Hindlimb muscle (tissue), 1 donor: ENCODE measurements around the gene BHLHE40. TPM values are rescaled to one million over a fixed set of nuclear protein-coding genes. Genes with fewer than 3 reads are reported as not detected.
"Not testable (repeated sequence)": the region's sequence is repeated elsewhere in the genome, so short reads cannot be mapped to it uniquely, and the experiment has no call there.

ENCODE experiments used
- DNase-seq: peaks from one replicate; pipeline ENCODE4 v3.0.0-alpha.2; 2013
- polyA plus RNA-seq: library from polyadenylated mRNA; unstranded; fragments of 120-200 nt; gene quantifications from one replicate; pipeline ENCODE4 v1.2.1, GENCODE V29; 2013; ENCODE audit not compliant: insufficient read length

Gene BHLHE40
- polyA plus RNA-seq, 1 donor: 29.5 TPM

DNA sequence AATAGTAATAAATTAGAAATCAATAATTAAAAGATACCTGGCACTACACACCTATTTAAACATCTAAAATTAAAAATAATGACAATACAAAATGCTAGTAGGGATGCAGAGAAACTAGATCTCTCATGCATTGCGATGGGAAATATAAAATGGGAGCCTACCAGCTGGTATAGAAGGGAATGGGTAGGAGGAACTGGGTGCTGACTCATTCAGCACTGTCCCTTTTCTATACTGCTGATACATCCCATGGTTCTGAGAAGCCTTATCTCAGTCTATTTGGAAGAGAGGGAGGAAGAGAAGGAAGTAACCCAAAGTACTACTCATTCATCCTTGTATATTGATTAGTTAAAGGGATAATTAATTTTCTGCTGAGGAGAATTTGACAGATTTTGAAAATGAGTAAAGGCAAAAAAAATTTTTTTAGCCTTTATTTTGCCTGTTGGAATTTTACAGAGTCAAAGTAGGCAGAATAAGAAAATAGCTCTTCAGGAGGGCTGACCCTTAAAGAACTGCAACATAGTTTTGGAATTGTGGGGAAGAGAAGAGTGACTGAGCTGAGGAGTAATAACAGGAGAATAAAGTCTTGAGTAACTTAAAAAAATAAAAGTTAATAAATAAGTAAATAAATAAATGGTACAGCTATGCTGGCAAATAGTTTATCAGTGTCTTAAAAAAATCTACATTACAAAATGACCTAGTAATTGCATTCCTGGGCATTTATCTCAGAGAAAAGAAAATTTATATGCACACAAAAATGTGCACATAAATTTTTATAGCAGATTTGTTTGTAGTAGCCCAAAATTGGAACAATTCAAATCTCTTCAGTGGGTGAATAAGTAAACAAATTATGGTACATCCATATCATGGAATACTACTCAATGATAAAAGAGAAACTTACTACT, 15.3 kb upstream of the BHLHE40 start:
- DNase-seq: no peak

DNA sequence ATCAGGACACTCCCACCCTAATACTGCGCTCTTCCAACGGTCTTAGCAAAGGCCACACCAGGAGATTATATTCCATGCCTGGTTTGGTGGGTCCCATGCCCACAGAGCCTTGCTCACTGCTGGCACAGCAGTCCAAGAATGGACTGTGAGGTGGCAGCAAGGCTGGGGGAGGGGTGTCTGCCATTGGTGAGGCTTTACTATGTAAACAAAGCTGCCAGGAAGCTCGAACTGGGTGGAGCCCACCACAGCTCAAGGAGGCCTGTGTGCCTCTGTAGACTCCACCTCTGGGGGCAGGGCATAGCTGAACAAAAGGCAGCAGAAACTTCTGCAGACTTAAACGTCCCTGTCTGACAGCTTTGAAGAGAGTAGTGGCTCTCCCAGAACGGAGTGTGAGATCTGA, 13.2 kb upstream of the BHLHE40 start:
- DNase-seq: not testable (repeated sequence)

DNA sequence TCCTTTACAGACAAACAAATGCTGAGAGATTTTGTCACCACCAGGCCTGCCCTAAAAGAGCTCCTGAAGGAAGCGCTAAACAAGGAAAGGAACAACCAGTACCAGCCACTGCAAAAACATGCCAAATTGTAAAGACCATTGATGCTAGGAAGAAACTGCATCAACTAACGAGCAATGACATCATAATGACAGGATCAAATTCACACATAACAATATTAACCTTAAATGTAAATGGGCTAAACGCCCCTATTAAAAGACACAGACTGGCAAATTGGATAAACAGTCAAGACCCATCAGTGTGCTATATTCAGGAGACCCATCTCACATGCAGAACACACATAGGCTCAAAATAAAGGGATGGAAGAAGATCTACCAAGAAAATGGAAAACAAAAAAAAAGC, 11.6 kb upstream of the BHLHE40 start:
- not testable (repeated sequence) for DNase-seq

DNA sequence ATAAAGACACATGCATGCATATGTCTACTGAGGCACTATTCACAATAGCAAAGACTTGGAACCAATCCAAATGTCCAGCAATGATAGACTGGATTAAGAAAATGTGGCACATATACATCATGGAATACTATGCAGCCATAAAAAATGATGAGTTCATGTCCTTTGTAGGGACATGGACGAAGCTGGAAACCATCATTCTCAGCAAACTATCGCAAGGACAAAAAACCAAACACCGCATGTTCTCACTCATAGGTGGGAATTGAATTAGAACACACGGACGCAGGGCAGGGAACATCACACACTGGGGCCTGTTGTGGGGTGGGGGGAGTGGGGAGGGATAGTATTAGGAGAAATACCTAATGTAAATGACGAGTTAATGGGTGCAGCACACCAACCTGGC, 7.8 kb upstream of the BHLHE40 start:
- not testable (repeated sequence) for DNase-seq

GRCh38 chr3:4971838-4972237, 7.4 kb upstream of the BHLHE40 start:
- DNase-seq: no peak

DNA sequence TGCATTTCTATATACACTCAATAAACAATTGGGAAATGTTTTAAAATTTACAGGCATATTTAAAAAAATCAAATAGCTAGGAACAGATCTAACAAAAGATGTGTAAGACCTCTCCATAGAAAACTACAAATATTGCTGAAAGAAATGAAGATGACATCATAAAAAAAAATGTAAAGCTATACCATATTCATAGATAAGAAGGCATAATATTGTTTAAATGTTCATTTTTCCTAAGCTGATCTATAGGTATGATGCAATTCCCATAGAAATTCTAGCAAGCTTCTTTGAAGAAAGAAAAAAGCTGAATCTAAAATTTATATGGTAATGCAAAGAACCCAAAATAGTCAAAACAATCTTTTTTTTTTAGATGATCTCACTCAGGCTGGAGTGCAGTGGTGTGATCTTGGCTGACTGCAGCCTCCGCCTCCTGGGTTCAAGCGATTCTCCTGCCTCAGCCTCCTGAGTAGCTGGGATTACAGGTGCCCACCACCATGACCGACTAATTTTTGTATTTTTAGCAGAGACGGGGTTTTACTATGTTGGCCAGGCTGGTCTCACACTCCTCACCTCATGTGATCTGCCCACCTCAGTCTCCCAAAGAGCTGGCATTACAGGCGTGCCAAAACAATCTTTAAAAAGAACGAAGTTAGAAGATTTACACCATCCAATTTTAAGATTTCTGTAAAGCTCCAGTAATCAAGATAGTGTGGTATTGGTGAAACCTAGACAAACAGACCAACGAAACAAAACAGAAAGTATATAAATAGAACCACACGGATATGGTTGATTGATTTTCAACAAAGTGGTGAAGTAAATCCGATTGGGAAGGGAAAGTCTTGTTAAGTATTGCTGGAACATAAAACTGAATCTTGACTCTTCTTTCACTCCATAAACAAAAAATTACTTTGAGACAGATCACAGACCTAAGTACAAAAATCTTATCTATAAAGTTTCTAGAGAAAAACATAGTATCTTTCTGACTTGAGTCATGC, 6.3 kb upstream of the BHLHE40 start:
- no peak for DNase-seq

GRCh38 chr3:4974154-4974553, 5.1 kb upstream of the BHLHE40 start:
- DNase-seq: no peak

GRCh38 chr3:4976109-4976508, 3.1 kb upstream of the BHLHE40 start:
- DNase-seq: no peak

DNA sequence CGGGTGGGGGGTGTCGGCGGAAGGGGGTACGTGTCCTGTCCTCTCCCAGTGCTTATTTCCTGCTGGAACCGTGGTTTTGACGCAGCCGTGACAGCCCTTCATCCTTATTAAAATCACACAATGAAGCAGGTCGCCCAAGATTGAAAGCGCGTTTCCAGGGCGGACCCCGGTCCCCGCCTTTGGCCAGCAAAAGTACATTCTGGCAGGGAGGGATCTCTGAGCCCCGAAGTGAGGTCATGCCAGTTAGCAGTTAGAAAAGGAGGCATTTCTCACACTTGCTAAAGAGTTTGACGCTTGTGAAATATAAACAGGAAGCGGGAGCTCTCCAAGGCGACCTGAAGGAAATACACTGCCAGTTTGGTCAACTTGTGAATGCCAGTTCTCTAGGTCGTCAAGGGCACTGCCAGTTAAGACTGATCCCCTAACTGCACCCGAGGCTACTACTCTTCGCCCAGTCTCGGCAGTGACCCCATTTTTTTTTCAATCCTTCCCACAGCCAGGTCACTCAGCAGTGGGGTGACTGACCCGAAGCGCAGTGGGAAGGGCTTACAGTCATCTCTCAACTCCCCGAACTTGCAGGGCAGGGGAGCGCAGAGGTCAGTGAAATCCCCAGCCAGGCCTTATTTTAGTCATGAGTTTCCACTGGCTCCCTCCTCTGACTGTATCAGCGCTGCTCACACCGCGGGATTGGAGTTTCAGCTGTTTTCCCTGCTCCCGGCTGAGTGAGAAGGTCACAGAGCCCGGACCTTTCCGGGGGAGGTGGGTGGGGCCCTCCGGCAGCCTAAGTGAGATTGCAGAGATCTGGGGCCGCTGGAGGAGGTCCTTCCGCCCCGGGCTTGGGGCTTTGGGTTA, 2.0 kb upstream of the BHLHE40 start:
- peak; percentile 83 for DNase-seq

DNA sequence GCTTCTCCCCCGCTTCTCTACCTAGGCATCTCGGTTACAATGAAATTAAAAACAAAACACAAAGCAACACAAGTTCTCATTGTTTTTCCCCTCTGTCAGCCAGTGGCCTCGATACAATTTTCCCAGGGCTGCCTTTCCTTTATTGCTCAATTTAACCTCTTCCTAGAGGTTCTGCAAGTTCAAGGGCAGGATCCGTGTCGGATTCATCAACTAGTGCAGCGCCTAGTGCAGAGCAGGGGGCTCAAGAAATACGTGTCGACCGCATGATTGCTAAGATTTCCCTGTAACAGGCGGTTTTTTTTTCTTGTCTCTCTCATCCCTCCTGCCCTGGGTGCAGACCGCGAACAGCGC, 1.4 kb upstream of the BHLHE40 start:
- no peak for DNase-seq

GRCh38 chr3:4978204-4978965, 852 bp upstream of the BHLHE40 start:
- peak; percentile 86 for DNase-seq

DNA sequence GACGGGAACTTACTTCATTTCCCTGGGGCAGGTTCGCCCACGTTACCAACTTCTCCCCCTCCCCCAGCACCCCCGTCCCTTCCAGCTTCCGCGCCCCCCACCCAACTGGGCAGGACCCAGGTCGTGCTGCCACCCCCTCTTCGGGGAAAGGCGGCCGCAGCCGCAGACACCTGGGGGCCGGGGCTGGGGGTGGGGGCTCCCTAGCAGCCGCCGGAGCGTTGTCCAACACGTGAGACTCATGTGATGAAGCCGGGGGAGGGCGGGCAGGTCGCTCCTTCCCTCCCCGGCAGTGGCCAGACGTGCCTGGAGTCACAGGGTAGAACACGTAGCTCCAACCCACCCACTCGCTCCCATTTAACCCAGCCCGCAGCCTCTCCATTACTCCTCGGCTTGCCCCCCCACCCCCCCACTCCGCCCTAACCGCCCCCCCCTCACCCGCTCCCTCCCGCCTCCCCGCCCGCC, 240 bp upstream of the BHLHE40 start:
- DNase-seq: peak; percentile 87

GRCh38 chr3:4980229-4981203, 1.3 kb downstream of the BHLHE40 start:
- DNase-seq: peak; percentile 88

- no peak for DNase-seq
Observed at GRCh38 chr3:4981294-4981664, 2.0 kb downstream of the BHLHE40 start.

GRCh38 chr3:4981665-4982494, 2.6 kb downstream of the BHLHE40 start:
- DNase-seq: no peak

DNA sequence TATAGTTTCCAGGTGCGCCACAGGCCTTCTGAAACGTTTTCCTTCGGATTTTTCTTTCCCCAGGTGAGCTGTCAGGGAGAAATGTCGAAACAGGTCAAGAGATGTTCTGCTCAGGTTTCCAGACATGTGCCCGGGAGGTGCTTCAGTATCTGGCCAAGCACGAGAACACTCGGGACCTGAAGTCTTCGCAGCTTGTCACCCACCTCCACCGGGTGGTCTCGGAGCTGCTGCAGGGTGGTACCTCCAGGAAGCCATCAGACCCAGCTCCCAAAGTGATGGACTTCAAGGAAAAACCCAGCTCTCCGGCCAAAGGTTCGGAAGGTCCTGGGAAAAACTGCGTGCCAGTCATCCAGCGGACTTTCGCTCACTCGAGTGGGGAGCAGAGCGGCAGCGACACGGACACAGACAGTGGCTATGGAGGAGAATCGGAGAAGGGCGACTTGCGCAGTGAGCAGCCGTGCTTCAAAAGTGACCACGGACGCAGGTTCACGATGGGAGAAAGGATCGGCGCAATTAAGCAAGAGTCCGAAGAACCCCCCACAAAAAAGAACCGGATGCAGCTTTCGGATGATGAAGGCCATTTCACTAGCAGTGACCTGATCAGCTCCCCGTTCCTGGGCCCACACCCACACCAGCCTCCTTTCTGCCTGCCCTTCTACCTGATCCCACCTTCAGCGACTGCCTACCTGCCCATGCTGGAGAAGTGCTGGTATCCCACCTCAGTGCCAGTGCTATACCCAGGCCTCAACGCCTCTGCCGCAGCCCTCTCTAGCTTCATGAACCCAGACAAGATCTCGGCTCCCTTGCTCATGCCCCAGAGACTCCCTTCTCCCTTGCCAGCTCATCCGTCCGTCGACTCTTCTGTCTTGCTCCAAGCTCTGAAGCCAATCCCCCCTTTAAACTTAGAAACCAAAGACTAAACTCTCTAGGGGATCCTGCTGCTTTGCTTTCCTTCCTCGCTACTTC, 3.8 kb downstream of the BHLHE40 start:
- no peak for DNase-seq

DNA sequence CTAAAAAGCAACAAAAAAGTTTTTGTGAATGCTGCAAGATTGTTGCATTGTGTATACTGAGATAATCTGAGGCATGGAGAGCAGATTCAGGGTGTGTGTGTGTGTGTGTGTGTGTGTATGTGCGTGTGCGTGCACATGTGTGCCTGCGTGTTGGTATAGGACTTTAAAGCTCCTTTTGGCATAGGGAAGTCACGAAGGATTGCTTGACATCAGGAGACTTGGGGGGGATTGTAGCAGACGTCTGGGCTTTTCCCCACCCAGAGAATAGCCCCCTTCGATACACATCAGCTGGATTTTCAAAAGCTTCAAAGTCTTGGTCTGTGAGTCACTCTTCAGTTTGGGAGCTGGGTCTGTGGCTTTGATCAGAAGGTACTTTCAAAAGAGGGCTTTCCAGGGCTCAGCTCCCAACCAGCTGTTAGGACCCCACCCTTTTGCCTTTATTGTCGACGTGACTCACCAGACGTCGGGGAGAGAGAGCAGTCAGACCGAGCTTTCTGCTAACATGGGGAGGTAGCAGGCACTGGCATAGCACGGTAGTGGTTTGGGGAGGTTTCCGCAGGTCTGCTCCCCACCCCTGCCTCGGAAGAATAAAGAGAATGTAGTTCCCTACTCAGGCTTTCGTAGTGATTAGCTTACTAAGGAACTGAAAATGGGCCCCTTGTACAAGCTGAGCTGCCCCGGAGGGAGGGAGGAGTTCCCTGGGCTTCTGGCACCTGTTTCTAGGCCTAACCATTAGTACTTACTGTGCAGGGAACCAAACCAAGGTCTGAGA, 4.7 kb downstream of the BHLHE40 start:
- no peak for DNase-seq
